ENCODE results near the gene TAS2R16.
"Not testable (repeated sequence)": the region's sequence is repeated elsewhere in the genome, so short reads cannot be mapped to it uniquely, and the experiment has no call there.

The TAS2R16 gene

GRCh38 chr7:122974229-122974628, 21.3 kb downstream of the TAS2R16 start:
- no peak for DNase-seq (ENCODE audit: low read depth in 1 of 2, low spot score in 1 of 2)

- no peak for DNase-seq (ENCODE audit: low read depth in 1 of 2, low spot score in 1 of 2)
Observed at GRCh38 chr7:122972056-122972455, 23.4 kb downstream of the TAS2R16 start.

GRCh38 chr7:122970740-122971725, 24.5 kb downstream of the TAS2R16 start:
- DNase-seq (ENCODE audit: low read depth in 1 of 2, low spot score in 1 of 2) = no peak

- DNase-seq (ENCODE audit: low read depth in 1 of 2, low spot score in 1 of 2) = no peak
Observed at GRCh38 chr7:122968389-122968788, 27.1 kb downstream of the TAS2R16 start.

- no peak for DNase-seq (ENCODE audit: low read depth in 1 of 2, low spot score in 1 of 2)
Observed at GRCh38 chr7:122965306-122965705, 30.2 kb downstream of the TAS2R16 start.

GRCh38 chr7:122953678-122954077, 41.8 kb downstream of the TAS2R16 start:
- DNase-seq (ENCODE audit: low read depth in 1 of 2, low spot score in 1 of 2) = not testable (repeated sequence)

- no peak for DNase-seq (ENCODE audit: low read depth in 1 of 2, low spot score in 1 of 2)
Observed at GRCh38 chr7:122951006-122951405, 44.5 kb downstream of the TAS2R16 start.

- DNase-seq (ENCODE audit: low read depth in 1 of 2, low spot score in 1 of 2) = no peak
Observed at GRCh38 chr7:122949186-122949585, 46.3 kb downstream of the TAS2R16 start.
